Esophagus mucosa (tissue), 1 donor: ENCODE data around the gene ZNF101. TPM values are rescaled to one million over a fixed set of nuclear protein-coding genes. Genes with fewer than 3 reads are reported as not detected.

Experiments used
- ATAC-seq: fragments of 200-7000 bp; cut with Tn5 transposase; one replicate; pipeline ENCODE4 v1.9.1; 2020
- total RNA-seq: library from RNA; stranded (reverse); gene quantifications from one replicate; pipeline ENCODE4 v1.2.4, GENCODE V29; 2023
- donor health status: DM: yes; HTN: yes; CAD: no.

ZNF101 gene
- total RNA-seq, 1 donor from 2014 or later = 10.0 TPM

- no peak for ATAC-seq
These were observed 43.5 kb downstream of the ZNF101 start for GRCh38 chr19:19711934-19712828.

GRCh38 chr19:19719798-19720197 is 51.2 kb downstream of the ZNF101 start:
- no peak for ATAC-seq

- no peak for ATAC-seq
These were observed 53.3 kb downstream of the ZNF101 start for GRCh38 chr19:19721896-19722295.

- ATAC-seq = peak; percentile 100
These were observed 64.2 kb downstream of the ZNF101 start, which contains the start of gene ZNF14 for GRCh38 chr19:19732579-19733501. TSS of gene ZNF14 (minus strand) at chr19:19733112. CDS start at chr19:19732958, 154 bp downstream.

Other genes starting within 250 kb of the ZNF101 start
- gene TSSK6, start 153.3 kb upstream of the ZNF101 start, total RNA-seq = 1.4 TPM
- gene NDUFA13, start 152.6 kb upstream of the ZNF101 start, total RNA-seq = 314 TPM
- gene YJEFN3, start 139.9 kb upstream of the ZNF101 start, total RNA-seq = 1.00 TPM
- gene CILP2, start 130.6 kb upstream of the ZNF101 start, total RNA-seq = not detected
- 0.20 TPM for gene PBX4, start 50.2 kb upstream of the ZNF101 start, total RNA-seq
- 7.6 TPM for gene LPAR2, start 40.6 kb upstream of the ZNF101 start, total RNA-seq
- gene GMIP, start 25.2 kb upstream of the ZNF101 start, total RNA-seq = 9.4 TPM
- gene ATP13A1, start 5.2 kb upstream of the ZNF101 start, total RNA-seq = 28.9 TPM
- 2.3 TPM for gene ZNF14, start 64.3 kb downstream of the ZNF101 start, total RNA-seq
- gene ZNF506, start 152.9 kb downstream of the ZNF101 start, total RNA-seq = 10.0 TPM
- gene ZNF253, start 197.0 kb downstream of the ZNF101 start, total RNA-seq = 1.9 TPM
- gene ZNF93, start 232.1 kb downstream of the ZNF101 start, total RNA-seq = 2.6 TPM